Forelimb muscle (tissue), 1 donor: ENCODE data around the gene ZNF236. TPM values are rescaled to one million over a fixed set of nuclear protein-coding genes. Genes with fewer than 3 reads are reported as not detected.
"Not testable (repeated sequence)": the region's sequence is repeated elsewhere in the genome, so short reads cannot be mapped to it uniquely, and the experiment has no call there.

Experiments used
- DNase-seq: peaks from one replicate; pipeline ENCODE4 v3.0.0-alpha.2; 2013; ENCODE audit warnings: low read depth
- polyA plus RNA-seq: library from polyadenylated mRNA; unstranded; fragments of 120-200 nt; gene quantifications from one replicate; pipeline ENCODE4 v1.2.1, GENCODE V29; 2013; ENCODE audit not compliant: insufficient read length

The ZNF236 gene
- polyA plus RNA-seq, 1 donor = 5.9 TPM

- no peak for DNase-seq
Measured at GRCh38 chr18:77004555-77005380, 182.4 kb downstream of the ZNF236 start.

GRCh38 chr18:77005651-77006195 is 183.4 kb downstream of the ZNF236 start:
- no peak for DNase-seq

GRCh38 chr18:77006305-77007175 is 184.2 kb downstream of the ZNF236 start:
- DNase-seq = no peak

- no peak for DNase-seq
Measured at GRCh38 chr18:77007251-77007650, 184.9 kb downstream of the ZNF236 start.

GRCh38 chr18:77008006-77008405 is 185.6 kb downstream of the ZNF236 start:
- DNase-seq = no peak

GRCh38 chr18:77008576-77009315 is 186.4 kb downstream of the ZNF236 start:
- no peak for DNase-seq

- DNase-seq = no peak
Measured at GRCh38 chr18:77009675-77010074, 187.3 kb downstream of the ZNF236 start.

- DNase-seq = no peak
Measured at GRCh38 chr18:77012120-77012519, 189.8 kb downstream of the ZNF236 start.

GRCh38 chr18:77012806-77013541 is 190.6 kb downstream of the ZNF236 start:
- no peak for DNase-seq

- DNase-seq = no peak
Measured at GRCh38 chr18:77013811-77014521, 191.6 kb downstream of the ZNF236 start.

GRCh38 chr18:77014538-77014937 is 192.2 kb downstream of the ZNF236 start:
- no peak for DNase-seq

GRCh38 chr18:77015169-77015568 is 192.8 kb downstream of the ZNF236 start:
- DNase-seq = no peak

- DNase-seq = no peak
Measured at GRCh38 chr18:77015771-77016710, 193.7 kb downstream of the ZNF236 start.

- no peak for DNase-seq
Measured at GRCh38 chr18:77016936-77017335, 194.6 kb downstream of the ZNF236 start.

GRCh38 chr18:77017355-77017754 is 195.0 kb downstream of the ZNF236 start:
- no peak for DNase-seq

- DNase-seq = not testable (repeated sequence)
Measured at GRCh38 chr18:77018650-77019049, 196.3 kb downstream of the ZNF236 start.

- DNase-seq = no peak
Measured at GRCh38 chr18:77019641-77020040, 197.3 kb downstream of the ZNF236 start.
